Transverse colon (tissue), 4 donors: Measurements from ENCODE around the gene RSU1. TPM values are rescaled to one million over a fixed set of nuclear protein-coding genes. Genes with fewer than 3 reads are reported as not detected.

Experiments
- DNase-seq: peaks from one replicate; pipeline ENCODE4 v3.0.0-alpha.2; 2019
- H3K27ac ChIP-seq, 4 donors: fragments of 200-600 bp; sonication (generic); 2 replicates each; pipeline ENCODE4 v1.5.1; 2016 to 2018; ENCODE audit warnings: inconsistent platforms in 4 of 4
- H3K27me3 ChIP-seq: fragments of 200-600 bp; sonication (generic); 2 replicates; pipeline ENCODE4 v1.5.1; 2017; ENCODE audit warnings: inconsistent platforms
- H3K36me3 ChIP-seq, 4 donors: fragments of 200-600 bp; sonication (generic); 2 replicates each; pipeline ENCODE4 v1.5.1; 2017 to 2019; ENCODE audit warnings: inconsistent platforms in 4 of 4
- H3K4me1 ChIP-seq, 4 donors: fragments of 200-600 bp; sonication (generic); 2 replicates each; pipeline ENCODE4 v1.5.1; 2017 to 2020; ENCODE audit warnings: inconsistent platforms in 4 of 4
- H3K4me3 ChIP-seq, 4 donors: fragments of 200-600 bp; sonication (generic); 1 replicate in 1 of 4; 2 replicates in 3 of 4; pipeline versions ENCODE4 v1.5.1 to v1.6.1; 2017 to 2019; ENCODE audit warnings: inconsistent platforms in 4 of 4
- H3K9me3 ChIP-seq, 2 donors: fragments of 200-600 bp; sonication (generic); 2 replicates each; pipeline ENCODE4 v1.5.1; 2017 to 2019; ENCODE audit warnings: inconsistent platforms in 2 of 2
- EP300 ChIP-seq: sonication (generic); formaldehyde crosslinking; IDR thresholded peaks from one replicate; pipeline ENCODE4 v1.6.1; 2017; ENCODE audit warnings: antibody characterized with exemption, low read depth
- POLR2A ChIP-seq: fragments of 450-650 bp; IDR thresholded peaks from one replicate; pipeline ENCODE4 v1.6.1; 2016; ENCODE audit warnings: antibody characterized with exemption, mild to moderate bottlenecking, moderate library complexity
- POLR2AphosphoS5 ChIP-seq, 3 donors: sonication (generic); formaldehyde crosslinking; IDR thresholded peaks; one replicate each; pipeline ENCODE4 v1.6.1; 2016; ENCODE audit warnings: antibody characterized with exemption in 3 of 3
- WGBS, 2 donors: methylation state at CpG; one replicate each; pipeline ENCODE4 v1.1.5; 2018; ENCODE audit warnings: low coverage in 1 of 2; 5-methylcytosine and 5-hydroxymethylcytosine counted together
- in situ Hi-C, 4 donors: fragments of 200-750 bp; cut with MboI; loops; one replicate each; pipeline versions ENCODE4 v1.15.0 to v1.15.1; 2017; ENCODE audit warnings: low sequenced_read_pairs in 3 of 4, low pct_ligation_motif_present in 1 of 4, low pct_unique_long_range_greater_than_20kb in 1 of 4
- intact Hi-C: fragments of 100-400 bp; cut with DNase I; formaldehyde crosslinking; loops from one replicate; pipeline ENCODE4 v1.15.1; 2023; ENCODE audit warnings: low total_unique reads
- total RNA-seq, 4 donors: library from RNA; depleted of rRNA; stranded (reverse); fragments of >200 nt; gene quantifications; one replicate each; pipeline ENCODE4 v1.1.0, GENCODE V29; 2016
- TF ChIP-seq, protein P1 (sequence below), 5 experiments: fragments of 200-600 bp in 3 of 5; fragments of 450-650 bp in 2 of 5; sonication (generic) in 3 of 5; IDR thresholded peaks; 1 replicate in 2 of 5; 2 replicates in 3 of 5; pipeline ENCODE4 v1.5.1; 2016 to 2017; ENCODE audit warnings: antibody characterized with exemption in 5 of 5, inconsistent platforms in 3 of 5, mild to moderate bottlenecking in 2 of 5, moderate library complexity in 1 of 5

The RSU1 gene
- total RNA-seq, 4 donors from 2014 or later = 25.9 to 132 (median 67.0) TPM

DNA sequence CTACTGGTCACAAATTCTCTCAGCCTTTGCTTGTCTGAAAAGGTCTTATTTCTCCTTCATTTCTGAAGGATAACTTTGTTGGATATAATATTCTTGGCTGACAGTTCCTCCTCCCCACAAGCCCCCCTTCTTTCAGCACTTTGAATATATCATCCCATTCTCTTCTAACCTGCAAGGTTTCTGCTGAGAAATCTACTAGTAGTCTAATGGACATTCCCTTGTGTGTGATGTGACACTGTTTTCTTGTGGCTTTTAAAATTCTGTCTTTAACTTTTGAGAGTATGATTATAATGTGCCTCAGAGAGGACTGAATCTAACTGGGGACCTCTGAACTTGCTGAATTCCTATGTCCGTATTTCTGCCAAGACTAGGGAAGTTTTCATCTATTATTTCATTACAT is 104.3 kb downstream of the RSU1 start:
- Histone ChIP-seq H3K4me3 (no peak overlapping the region), H3K4me1 (no peaks in the 10 kb centered on the region), H3K27ac (no peak overlapping the region), H3K27me3 (no peaks in the 10 kb centered on the region), H3K36me3 (no peaks in the 10 kb centered on the region), H3K9me3 (peaks cover 6 to 17% of the 10 kb centered on the region in 2 donors)
- TF ChIP-seq POLR2AphosphoS5 (IDR thresholded peaks at IDR 0.05) = no peak
- TF ChIP-seq EP300 = no peak
- TF ChIP-seq, protein P1, sequence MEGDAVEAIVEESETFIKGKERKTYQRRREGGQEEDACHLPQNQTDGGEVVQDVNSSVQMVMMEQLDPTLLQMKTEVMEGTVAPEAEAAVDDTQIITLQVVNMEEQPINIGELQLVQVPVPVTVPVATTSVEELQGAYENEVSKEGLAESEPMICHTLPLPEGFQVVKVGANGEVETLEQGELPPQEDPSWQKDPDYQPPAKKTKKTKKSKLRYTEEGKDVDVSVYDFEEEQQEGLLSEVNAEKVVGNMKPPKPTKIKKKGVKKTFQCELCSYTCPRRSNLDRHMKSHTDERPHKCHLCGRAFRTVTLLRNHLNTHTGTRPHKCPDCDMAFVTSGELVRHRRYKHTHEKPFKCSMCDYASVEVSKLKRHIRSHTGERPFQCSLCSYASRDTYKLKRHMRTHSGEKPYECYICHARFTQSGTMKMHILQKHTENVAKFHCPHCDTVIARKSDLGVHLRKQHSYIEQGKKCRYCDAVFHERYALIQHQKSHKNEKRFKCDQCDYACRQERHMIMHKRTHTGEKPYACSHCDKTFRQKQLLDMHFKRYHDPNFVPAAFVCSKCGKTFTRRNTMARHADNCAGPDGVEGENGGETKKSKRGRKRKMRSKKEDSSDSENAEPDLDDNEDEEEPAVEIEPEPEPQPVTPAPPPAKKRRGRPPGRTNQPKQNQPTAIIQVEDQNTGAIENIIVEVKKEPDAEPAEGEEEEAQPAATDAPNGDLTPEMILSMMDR (IDR thresholded peaks at IDR 0.05) = no peak
- TF ChIP-seq POLR2A = no peak
- 89 to 100% methylated on average over 1 of the region's 1 CpG for WGBS, 2 donors
- intact Hi-C loops = no loop called here
- no peak for DNase-seq
- in situ Hi-C loops = no loop called here

GRCh38 chr10:16700331-16700730 is 116.9 kb downstream of the RSU1 start:
- DNase-seq = no peak
- H3K4me3 ChIP-seq = no peak overlapping the region
- 94 to 95% methylated on average over 5 of the region's 5 CpGs for WGBS, 2 donors
- H3K9me3 ChIP-seq = no peaks in the 10 kb centered on the region
- intact Hi-C loops = no loop called here
- H3K4me1 ChIP-seq = no peaks in the 10 kb centered on the region
- no peaks in the 10 kb centered on the region for H3K27me3 ChIP-seq
- H3K36me3 ChIP-seq = no peaks in the 10 kb centered on the region
- in situ Hi-C loops = no loop called here
- TF ChIP-seq POLR2AphosphoS5 (IDR thresholded peaks at IDR 0.05) = no peak
- TF ChIP-seq POLR2A = no peak
- TF ChIP-seq, protein P1 (IDR thresholded peaks at IDR 0.05) = no peak
- no peak for TF ChIP-seq EP300
- no peak overlapping the region for H3K27ac ChIP-seq

DNA sequence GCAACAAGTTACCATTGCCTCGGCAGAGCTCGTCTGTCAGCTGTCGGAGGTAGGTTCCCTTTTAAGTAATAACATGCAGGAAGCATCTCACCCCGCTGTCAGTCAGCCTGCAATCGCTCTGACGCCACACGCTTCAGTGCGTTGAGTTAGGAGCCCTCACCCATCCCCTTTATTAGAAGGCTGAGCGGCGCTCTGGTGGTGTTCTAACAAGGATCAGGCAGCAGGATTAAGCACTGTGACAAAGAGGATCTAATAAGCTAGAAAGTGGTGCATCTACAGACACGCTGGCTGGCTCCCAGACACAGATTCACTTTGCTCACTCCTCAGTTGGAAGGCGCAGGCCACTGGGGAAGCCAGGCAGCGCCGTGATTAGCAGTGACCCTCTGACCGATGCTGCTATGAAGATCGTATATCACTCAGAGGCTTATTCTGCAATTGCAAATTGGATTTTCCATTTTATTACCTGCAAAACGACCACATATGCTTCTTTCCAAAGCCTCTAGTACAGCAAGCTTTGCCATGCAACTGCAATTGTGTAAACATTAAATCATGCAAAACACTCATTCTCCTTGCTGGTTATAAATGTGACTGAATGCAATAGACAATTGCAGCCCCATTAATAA is 117.7 kb downstream of the RSU1 start:
- H3K9me3 ChIP-seq = no peaks in the 10 kb centered on the region
- in situ Hi-C loops = no loop called here
- no peak for TF ChIP-seq EP300
- no peak for TF ChIP-seq POLR2AphosphoS5 (IDR thresholded peaks at IDR 0.05)
- no peak for TF ChIP-seq POLR2A
- TF ChIP-seq, protein P1 (IDR thresholded peaks at IDR 0.05) = no peak
- no peak overlapping the region for H3K4me3 ChIP-seq
- 89% methylated on average over 17 of the region's 17 CpGs; no CpG with 5 or more reads in 1 of the 2 donors for WGBS, 2 donors
- intact Hi-C loops = no loop called here
- no peaks in the 10 kb centered on the region for H3K4me1 ChIP-seq
- DNase-seq = no peak
- no peaks in the 10 kb centered on the region for H3K27me3 ChIP-seq
- H3K36me3 ChIP-seq = no peaks in the 10 kb centered on the region
- no peak overlapping the region for H3K27ac ChIP-seq

GRCh38 chr10:16698461-16698860 is 118.8 kb downstream of the RSU1 start:
- peaks cover 0 to 7% (median 0%) of the 10 kb centered on the region in 4 donors for H3K36me3 ChIP-seq
- H3K4me3 ChIP-seq = no peak overlapping the region
- TF ChIP-seq POLR2A (no peak), POLR2AphosphoS5 (IDR thresholded peaks at IDR 0.05) (no peak), EP300 (no peak)
- TF ChIP-seq, protein P1 (IDR thresholded peaks at IDR 0.05) = no peak
- no peak overlapping the region for H3K27ac ChIP-seq
- H3K9me3 ChIP-seq = no peaks in the 10 kb centered on the region
- in situ Hi-C loops = no loop called here
- H3K27me3 ChIP-seq = no peaks in the 10 kb centered on the region
- H3K4me1 ChIP-seq = no peaks in the 10 kb centered on the region
- intact Hi-C loops = no loop called here
- 95% methylated on average over 4 of the region's 4 CpGs; no CpG with 5 or more reads in 1 of the 2 donors for WGBS, 2 donors
- DNase-seq = no peak
